IPS-NIHi11 (cell line): Measurements from ENCODE around the gene L3MBTL1.

Experiments
- DNase-seq: peaks from one replicate; pipeline ENCODE4 v3.0.0; 2012; ENCODE audit warnings: mixed read lengths, low spot score

L3MBTL1 gene

DNA sequence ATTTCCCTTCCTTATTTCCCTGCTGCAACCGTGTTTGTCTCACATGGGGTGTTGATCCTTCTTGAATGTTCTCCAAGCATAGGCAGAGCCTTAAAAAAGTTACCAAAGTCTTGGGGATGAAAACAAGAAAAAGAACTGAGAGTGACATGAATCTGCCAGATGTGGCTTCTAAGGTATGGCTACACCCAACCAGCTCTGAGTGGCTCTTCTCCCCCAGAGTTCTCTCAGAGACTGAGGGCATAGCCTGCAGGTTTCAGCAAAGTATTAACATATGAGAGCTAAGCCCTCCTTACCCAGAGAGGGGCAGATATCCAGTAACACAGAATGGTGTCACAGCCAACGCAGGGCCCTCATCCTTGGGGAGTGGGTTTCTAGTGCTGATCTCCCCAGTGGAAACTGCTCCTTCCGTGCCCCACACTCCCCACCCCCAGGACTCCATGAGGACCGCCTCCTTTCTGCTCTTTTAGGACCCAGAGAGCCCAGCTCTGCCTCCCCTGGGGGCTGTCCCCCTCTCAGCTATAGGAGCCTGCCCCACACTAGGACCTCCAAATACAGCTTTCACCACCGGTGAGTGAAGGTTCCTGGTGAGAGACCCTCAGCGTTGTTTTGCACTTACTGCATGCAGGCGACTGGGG is 28.0 kb downstream of the L3MBTL1 start:
- DNase-seq, result no peak

DNA sequence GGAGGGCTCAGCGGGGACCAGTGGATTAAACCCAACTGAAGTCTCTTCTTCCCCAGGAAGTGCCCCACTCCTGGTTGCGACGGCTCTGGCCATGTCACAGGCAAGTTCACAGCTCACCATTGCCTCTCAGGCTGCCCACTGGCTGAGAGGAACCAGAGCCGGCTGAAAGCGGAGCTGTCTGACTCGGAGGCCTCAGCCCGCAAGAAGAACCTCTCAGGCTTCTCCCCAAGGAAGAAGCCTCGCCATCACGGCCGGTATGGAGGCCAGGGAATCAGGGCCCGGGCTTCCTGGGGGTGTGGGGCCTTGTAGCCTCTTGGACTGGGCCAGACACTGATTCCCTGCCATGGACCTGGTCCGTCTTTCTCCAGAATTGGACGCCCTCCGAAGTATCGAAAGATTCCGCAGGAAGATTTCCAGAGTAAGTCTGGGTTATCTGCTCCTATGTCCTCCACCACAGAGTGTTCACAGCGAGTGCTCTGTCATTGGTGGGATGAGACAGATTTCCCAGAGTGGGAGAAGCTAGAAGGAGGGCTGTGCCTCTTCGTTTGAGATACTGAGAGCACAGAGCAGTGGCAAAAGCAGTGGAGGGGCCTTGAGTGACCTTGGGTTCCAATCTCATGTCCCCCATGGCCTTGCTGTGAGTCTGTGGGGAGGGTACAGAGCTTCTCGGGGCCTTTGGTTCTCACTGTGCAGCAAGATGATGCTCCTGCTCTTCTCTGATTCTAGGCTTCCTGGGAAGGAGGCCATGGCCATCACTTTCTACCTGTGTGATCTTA is 28.7 kb downstream of the L3MBTL1 start:
- no peak for DNase-seq

DNA sequence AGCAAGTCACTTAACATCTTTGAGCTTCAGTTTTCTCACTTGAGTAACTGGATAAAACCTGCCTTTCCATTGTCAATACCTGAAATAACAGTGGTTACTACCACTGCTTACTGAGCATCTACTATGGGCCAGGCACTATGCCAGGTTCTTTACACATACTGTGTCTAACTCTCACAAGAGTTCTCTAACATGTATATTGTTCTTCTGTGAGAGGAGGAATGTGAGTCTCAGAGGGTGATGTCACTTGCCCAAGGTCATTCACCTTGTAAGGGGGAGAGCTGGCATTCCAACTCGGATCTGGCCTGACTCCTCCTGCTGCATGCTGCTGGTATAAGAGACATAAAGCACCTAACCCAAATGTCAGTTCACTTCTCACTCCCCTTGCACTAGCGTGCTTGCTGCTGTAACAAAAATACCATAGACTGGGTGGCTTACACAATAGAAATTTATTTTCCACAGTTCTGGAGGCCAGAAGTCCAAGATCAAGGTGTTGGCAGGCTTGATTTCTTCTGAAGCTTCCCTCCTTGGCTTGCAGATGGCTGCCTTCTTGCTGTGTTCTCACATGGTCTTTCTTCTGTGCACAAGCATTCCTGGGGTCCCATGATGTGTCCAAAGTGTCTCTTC is 29.4 kb downstream of the L3MBTL1 start:
- no peak for DNase-seq

DNA sequence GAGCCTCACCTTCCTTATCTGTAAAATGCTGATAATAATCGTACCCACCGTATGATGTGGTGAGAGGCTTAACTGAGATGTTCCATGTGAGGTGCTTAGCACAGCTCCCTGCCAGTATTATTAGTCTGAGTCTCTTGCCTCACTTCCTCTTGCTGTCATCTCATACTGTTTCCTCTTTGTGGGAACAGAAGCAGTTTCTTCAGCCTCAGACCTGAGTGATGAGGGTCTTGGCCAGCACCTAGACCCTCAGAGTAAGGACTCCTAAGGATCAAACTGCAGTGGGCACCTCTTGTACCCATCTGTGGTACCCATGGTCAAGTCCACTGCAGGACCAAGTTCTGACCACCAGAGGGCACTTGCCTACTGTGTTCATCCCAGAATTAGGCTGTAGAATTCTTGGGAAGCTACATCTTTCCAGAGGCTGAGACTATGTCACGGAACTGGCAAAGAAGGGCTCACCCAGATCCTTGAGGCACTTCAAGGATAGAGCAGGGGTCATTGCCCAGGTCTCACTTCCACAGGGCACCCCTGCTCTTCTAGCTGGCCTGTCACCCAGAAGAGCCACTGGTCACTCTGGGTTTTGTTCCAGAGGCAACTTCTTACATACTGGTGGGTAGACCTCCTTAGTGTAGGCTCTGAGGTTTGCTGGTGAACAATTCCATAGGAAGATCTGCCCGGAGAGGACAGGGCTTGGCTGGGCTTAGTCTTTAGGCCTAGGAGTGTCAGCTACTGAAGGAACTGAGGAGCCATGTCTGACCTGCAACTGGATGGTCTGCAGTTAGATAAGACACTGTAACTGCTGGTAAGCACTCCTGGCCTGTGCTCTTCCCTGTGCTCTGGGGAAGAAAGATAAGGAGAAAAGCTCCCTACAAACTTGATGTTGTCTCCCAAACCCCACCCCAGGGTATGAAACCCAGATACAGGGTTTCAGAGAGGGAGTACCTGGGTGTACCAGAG is 30.7 kb downstream of the L3MBTL1 start:
- DNase-seq, result peak; percentile 73

DNA sequence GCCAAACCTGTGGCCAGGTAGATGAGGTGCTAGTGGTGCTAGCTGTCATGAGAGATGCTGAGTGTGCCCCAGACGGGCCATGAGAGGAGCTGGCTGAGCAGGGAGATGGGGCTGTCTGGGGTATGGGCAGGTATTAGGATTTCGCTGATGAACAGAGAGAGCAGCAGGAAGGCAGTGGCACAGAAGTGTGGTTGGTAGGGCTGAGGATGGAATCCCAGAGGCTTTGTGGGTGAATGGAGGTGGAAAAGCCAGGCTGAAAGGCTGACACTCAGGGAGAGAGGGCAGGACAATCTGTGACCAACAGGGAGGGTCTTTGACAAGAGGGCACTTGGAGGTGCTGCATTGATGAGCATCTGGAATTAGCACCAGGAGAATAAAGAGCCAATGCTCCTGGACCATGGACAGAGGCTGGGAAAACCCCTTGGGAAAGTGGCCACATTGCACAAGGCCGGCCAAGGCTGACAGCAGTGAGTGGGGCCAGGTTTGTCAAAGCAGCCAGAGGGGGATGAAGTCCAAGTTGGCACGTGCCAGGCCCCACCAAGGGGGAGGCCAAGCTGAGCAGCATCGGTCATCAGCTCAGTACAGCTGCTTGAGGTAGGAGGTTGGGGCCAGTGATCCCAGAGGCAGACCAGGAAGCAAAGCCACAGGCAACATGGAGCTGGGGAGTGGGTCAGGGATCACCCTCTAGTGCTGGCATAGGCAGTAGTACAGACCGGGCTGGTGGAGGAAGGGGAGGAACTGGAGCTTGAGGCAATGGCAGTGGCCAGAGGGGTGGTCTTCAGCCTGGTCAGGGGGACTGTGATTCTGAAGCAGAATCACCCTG is 31.6 kb downstream of the L3MBTL1 start:
- no peak for DNase-seq

DNA sequence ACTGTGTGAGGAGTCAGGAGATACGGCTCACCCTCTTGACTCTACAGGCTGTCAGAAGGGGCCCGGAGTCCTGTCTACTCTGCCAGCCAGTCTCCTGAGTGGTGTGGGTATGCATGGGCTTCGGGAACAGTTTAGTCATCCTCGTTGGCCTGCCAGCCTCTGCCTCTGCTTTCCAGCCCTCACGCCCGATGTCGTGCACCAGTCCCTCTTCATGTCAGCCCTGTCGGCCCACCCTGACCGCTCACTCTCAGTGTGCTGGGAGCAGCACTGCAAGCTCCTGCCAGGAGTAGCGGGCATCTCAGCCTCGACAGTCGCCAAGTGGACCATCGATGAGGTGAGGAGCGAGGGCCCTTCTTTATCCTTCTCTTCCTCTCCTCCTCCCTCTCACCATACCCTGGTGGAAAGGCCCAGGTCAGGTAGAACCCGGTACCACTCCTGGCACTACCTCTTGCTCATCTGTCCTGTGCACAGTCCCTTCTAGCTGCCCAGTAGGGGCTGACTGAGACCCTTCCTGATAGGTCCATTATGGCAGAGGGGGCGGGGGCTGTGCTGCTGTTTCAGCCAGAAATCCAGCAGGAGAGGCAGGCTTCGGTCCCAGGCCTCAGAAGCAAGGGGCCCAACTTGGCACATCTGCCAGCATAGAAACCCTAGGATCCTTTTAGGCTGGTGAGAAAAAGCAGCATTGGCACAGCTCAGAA is 32.6 kb downstream of the L3MBTL1 start:
- no peak for DNase-seq

DNA sequence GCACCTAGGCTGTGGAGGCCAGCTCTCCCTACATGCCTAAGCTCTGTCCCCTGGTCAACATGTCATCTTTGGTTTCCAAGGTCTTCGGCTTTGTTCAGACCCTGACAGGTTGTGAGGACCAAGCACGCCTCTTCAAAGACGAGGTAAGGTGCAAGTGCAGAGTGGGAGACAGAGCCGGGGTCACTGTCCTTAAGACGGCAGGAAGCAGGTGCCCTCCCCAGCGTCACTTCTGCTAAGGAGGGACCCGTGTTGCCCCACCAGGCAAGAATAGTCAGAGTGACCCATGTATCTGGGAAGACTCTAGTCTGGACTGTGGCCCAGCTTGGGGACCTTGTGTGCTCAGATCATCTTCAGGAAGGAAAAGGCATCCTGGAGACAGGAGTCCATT is 33.2 kb downstream of the L3MBTL1 start:
- no peak for DNase-seq

DNA sequence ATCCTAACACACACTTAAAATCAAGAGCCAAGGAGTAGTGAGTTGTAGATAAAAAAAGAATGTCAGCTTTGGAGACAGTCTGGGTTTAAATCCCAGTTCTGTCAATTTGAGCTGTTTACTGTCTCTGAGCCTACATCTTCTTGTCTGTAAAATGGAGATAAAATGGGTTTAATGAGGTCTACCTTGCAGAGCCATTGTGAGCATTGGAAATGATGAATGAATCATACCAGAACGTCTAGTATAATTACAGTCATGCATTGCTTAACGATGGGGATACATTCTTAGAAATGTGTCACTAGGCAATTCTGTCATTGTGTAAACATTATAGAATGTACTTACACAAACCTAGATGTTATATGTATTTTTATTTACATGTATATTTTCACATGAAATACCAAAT is 33.7 kb downstream of the L3MBTL1 start:
- DNase-seq, result no peak

DNA sequence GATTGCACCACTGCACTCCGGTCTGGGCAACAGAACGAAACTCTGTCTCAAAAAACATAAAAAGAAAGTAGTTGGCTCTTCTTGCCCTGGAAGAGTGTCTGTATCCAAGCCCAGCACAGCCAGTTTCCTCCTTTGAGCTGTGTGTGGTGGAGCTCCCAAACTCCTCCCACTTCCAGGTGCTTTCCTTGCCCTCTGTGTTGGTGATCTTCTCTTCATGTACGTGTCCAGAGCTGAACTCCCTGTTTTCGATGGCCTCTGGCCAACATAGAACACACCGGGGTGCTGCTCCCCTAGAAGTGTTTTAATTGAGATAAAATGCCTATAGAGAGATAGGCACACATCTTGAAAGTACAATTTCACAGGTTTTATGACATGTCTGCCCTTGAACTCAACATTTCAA is 34.7 kb downstream of the L3MBTL1 start:
- DNase-seq, result no peak

DNA sequence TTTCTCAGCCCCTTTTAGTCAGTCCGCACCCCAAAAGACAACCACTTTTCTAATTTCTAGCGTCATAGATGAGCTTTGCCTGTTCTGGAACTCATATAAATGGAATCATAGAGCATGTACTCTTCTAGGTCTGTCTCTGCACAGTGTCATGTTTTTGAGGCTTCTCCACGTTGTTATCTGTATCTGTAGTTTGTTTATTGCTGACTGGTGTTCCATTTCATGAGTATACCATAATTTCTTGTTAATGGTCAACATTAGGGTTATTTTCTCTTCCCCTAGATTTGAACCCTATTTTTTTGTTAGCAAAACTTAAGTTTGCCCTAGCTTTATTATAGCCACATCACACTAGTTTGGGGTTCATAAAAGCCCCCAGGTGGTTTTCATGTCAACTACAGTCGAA is 35.2 kb downstream of the L3MBTL1 start:
- no peak for DNase-seq

DNA sequence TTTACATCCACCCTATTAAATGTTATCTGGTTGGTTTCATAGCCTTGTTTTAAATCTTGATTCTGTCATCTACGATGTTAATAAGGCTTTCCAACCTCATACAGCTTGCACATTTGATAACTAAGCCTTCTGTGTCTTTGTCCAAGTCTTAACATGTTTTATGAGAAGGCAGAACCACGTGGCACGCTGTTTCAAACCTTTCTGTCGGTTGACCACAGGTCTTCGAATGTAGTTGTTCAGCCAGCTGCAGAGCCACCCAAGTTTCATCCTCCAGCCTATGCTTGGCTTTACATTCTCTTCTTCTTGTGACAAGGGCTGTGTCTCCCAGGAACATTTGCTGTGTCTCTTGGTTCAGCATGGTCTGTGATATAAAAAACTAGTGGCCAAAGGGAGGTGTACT is 35.6 kb downstream of the L3MBTL1 start:
- no peak for DNase-seq

DNA sequence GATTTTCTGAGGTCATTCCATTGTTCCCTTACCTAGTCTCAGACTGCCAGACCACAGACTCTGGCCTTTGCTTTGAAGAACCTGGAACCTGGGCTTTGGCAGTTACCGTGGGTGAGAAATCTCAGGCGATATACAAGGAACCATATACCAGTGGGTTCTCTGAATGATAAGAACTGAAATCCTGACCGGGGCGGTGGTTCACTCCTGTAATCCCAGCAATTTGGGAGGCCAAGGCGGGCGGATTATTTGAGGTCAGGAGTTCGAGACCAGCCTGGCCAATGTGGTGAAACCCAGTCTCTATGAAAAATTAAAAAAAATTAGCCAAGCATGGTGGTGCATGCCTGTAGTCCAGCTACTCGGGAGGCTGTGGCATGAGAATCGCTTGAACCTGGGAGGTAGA is 37.0 kb downstream of the L3MBTL1 start:
- DNase-seq, result no peak

DNA sequence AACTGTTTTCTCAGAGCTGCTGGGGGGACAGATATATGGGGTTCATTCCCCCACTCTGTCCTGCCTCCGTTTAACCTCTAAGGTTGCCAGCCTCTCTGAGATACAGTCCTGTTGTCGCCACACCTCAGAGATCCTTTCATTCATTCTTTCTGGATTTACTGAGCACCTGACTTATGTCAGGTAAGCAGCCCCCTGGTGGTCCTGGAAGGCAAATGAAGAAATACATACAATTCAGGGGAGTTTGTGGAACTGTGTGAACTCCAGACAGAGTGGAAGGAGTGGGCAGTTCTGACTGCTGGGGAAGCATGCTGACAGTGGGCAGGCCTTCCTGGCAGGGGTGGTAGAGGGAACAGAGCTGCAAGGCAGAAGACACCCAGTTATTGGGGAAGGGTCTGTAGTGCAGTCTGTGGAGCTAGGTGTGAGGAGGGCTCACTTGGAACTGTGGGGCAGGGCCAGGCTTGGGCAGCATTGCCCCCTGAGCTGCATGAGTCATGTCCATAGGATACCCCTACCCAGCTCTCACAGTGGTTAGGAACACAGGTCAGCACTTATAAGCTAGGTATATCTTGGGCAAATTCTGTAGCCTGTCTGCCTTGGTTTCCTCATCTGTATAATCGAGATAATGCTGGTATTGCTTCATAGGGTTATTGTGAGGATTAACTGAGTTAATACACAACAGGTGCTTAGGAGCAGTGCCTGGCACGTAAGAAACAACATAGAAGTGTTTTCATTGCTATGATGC is 38.5 kb downstream of the L3MBTL1 start:
- no peak for DNase-seq

DNA sequence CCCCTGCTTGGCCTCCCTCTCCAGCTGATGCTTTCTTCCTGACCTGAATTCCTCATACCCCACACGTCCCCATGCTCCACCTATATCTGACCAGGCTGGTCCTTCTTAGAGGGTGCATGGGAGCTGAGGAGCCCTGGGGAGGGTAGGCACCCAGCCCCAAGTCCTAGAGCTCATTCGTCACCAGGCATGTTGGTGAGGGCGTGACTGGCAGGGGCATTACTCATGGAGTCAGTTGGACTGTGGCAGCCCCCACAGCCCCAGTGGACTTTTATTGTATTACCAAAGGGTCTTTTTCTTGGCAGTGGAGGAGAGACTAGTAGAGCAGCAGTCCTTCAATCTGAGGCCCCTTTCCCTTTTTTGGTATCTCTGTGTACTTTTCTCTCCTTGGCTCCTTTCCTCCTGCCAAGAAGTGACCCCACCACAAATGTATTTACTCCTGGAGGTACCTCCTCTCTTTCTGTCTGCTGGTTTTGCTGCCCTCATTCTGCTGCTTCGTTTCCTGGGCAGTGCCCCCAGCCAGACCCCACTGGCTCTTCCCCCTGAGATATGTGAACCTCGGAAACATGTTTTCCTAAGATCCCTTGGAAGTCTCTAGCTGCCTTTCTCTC is 40.9 kb downstream of the L3MBTL1 start:
- DNase-seq, result no peak

DNA sequence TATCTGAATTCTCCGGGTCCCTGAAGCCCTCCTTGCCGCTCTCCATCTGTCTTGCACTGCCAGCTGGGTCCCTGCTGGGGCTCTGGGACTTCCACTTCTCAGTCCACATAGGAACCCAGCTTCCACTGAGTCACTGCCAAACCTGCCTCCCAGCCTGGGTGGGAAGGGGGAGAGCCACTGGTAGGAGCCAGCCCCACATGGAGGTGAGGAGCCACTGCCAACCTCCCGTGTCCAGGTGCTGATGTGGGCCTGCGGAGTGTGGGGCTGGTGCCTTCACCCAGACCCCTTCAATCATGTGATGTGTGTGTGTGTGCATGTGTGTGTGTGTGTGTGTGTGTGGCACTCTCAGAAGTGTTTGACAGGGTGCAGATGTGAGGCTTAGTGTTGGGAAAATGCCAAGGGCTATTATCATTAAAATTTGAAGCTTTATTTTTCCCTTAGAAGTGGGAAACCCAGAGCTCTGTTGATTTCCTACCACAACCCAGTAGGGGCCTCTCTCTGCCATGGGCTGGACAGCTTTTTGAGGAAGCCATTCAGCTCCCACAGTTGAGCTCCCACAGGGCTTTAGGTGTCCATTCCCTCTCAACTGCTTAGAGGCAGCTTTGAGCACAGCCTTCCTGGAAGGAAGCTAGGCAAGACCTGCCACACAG is 42.0 kb downstream of the L3MBTL1 start:
- no peak for DNase-seq

DNA sequence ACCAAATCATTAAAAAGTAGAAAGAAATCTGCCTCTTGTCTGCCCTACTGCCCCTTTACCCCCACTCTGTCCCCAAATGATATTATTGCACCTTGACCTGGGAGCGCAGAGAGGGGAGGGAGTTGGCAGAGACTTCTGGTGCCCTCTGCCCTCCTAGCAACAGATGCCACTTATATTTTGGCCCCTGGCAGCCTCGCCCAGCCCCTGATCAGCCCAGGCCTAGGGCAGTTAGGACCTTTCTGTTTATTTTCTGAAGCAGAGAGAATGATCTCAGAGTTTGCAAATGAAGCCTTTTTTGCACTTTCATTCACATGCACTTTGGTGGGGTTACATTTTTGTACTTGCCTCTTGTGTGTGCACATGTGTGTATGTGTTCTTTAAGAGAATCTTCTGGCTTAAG is 43.0 kb downstream of the L3MBTL1 start:
- DNase-seq, result no peak

DNA sequence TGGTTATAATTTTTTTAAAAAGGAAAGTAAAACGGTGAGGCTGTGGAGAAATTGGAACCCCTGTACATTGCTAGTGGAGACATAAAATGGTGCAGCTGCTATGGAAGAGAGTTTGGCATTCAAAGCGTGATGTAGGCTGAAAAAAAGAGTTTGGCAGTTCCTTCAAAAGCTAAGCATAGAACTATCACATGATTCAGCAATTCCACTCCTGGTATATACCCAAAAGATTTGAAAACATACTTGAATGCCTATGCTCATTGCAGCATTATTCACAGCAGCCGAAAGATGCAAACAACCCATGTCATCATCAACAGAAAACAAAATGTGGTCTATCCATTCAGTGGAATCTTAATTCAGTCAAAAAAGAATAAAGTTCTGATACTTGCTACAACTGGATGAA is 46.9 kb downstream of the L3MBTL1 start:
- DNase-seq, result no peak

DNA sequence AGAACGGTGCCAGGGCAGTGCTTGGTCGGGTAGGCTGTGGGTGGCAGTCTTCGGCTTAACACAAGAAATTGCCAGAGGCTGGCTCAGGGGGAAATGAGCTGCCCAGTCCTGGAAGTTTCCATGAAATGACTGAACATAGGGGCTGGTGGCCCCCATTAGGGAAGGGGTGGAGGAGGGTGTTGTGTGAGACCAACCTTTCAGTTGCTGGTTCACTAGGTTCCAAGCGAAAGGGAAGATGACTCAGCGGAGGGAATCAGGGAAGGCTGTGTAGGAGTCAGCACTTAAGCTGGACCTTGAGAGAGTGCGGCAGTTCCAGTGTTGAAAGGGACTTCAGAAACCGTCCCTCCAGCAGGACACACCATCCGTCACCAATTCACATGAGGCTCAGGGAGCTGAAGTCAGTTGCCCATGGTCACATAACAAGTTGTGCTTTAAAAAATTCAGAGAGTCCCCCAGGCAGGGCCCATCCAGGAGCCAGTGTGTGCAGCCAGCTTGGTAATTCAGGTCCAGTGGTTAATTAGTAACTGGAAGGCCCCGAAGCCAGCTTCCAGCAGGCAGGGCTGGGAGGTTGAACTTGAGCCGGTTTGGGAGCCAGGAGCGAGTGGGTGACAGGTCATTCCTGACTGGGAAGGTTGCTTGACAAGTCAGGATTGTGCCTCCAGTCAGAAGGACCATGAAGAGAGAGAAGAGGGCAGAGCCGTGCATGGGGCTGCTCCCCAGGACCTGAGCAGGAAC is 51.1 kb downstream of the L3MBTL1 start, which contains the start of gene SGK2:
TSS of gene SGK2 (plus strand) at position 616 of the 735 bp plus-strand sequence. CDS start 7,469 bp downstream, outside the sequence.
- no peak for DNase-seq
